Endothelial cell of umbilical vein (primary cell): Measurements from ENCODE around the gene TMEM59L. TPM values are rescaled to one million over a fixed set of nuclear protein-coding genes. Genes with fewer than 3 reads are reported as not detected.
A peak's percentile ranks its signal among the peaks of the same experiment; 100 is the strongest.

Experiments
- BruUV-seq: library from RNA; stranded (reverse); fragments of 400-500 nt; replicated peaks from 2 replicates; lab custom pipeline; 2021; lab: Mats Ljungman, UMichigan
- CTCF ChIA-PET: fragments of 300-600, 350-600 bp; sonication (Branson Sonifier 250); formaldehyde crosslinking; loops from one replicate; lab custom pipeline; 2021; ENCODE audit warnings: antibody characterized with exemption, inconsistent platforms; lab: Charles Lee
- POLR2A ChIA-PET: fragments of 300-600, 350-600 bp; sonication (Branson Sonifier 250); formaldehyde crosslinking; loops from one replicate; lab custom pipeline; 2021; ENCODE audit warnings: antibody characterized with exemption, inconsistent platforms; lab: Charles Lee
- DNase-seq: peaks from one replicate; pipeline ENCODE4 v3.0.0-alpha.2; 2011; ENCODE audit warnings: low read depth, low spot score
- FAIRE-seq: peaks from 2 replicates; lab custom pipeline; 2011; peaks lifted over from hg19 to GRCh38; lab: Jason Lieb, UNC
- H2AFZ ChIP-seq: 2 replicates; pipeline ENCODE4 v1.6.0; 2012; ENCODE audit warnings: low read depth, low read length, control low read depth, inconsistent platforms
- H3K27ac ChIP-seq: 2 replicates; pipeline ENCODE4 v1.5.1; 2011; ENCODE audit warnings: low read depth, mild to moderate bottlenecking, control low read depth, low read length, moderate library complexity; ENCODE audit not compliant: insufficient read depth
- H3K27me3 ChIP-seq, 2 experiments: 2 replicates each; pipeline versions ENCODE4 v1.6.0 to v1.6.1; 2011; ENCODE audit warnings: low read length in 2 of 2, mixed read lengths in 1 of 2; ENCODE audit not compliant: control insufficient read depth in 2 of 2, insufficient read depth in 2 of 2
- H3K36me3 ChIP-seq, 2 experiments: 2 replicates in 1 of 2; 3 replicates in 1 of 2; pipeline ENCODE4 v1.5.1; 2011; ENCODE audit warnings: low read length in 2 of 2, mild to moderate bottlenecking in 1 of 2, moderate library complexity in 1 of 2; ENCODE audit not compliant: control insufficient read depth in 2 of 2, insufficient read depth in 2 of 2; ENCODE audit errors: extremely low read depth in 1 of 2
- H3K4me1 ChIP-seq: 3 replicates; pipeline ENCODE4 v1.5.1; 2011; ENCODE audit warnings: mild to moderate bottlenecking, low read length; ENCODE audit not compliant: control insufficient read depth, insufficient read depth; ENCODE audit errors: extremely low read depth
- H3K4me2 ChIP-seq: 2 replicates; pipeline ENCODE4 v1.6.1; 2011; ENCODE audit warnings: low read length, control low read depth, mixed read lengths; ENCODE audit not compliant: insufficient read depth
- H3K4me3 ChIP-seq, 3 experiments: fragments of 200-600 bp in 1 of 3; sonication (generic), shearing (Covaris generic) in 1 of 3; replicated peaks in 1 of 3; 2 replicates each; pipeline ENCODE4 v1.5.1; 2011 to 2016; ENCODE audit warnings: control low read depth in 3 of 3, low read length in 3 of 3, mild to moderate bottlenecking in 2 of 3, inconsistent platforms in 1 of 3, low read depth in 1 of 3, moderate library complexity in 1 of 3; ENCODE audit not compliant: insufficient read depth in 1 of 3
- H3K79me2 ChIP-seq: 2 replicates; pipeline ENCODE4 v1.6.0; 2012; ENCODE audit warnings: low read length, inconsistent platforms; ENCODE audit not compliant: control insufficient read depth, insufficient read depth
- H3K9ac ChIP-seq: replicated peaks from 2 replicates; pipeline ENCODE3; 2011; ENCODE audit warnings: low read length, control low read depth; ENCODE audit not compliant: insufficient read depth; ENCODE audit errors: extremely low read depth
- H3K9me1 ChIP-seq: replicated peaks from 3 replicates; pipeline ENCODE4 v1.6.0; 2011; ENCODE audit warnings: mild to moderate bottlenecking, low read length; ENCODE audit not compliant: control insufficient read depth, insufficient read depth; ENCODE audit errors: extremely low read depth
- H3K9me3 ChIP-seq: replicated peaks from 2 replicates; pipeline ENCODE4 v1.5.1; 2012; ENCODE audit warnings: low read length, inconsistent platforms; ENCODE audit not compliant: control insufficient read depth, insufficient read depth
- H4K20me1 ChIP-seq: replicated peaks from 2 replicates; pipeline ENCODE3; 2011; ENCODE audit warnings: mild to moderate bottlenecking, low read length; ENCODE audit not compliant: control insufficient read depth, insufficient read depth; ENCODE audit errors: extremely low read depth
- CTCF ChIP-seq, 2 donors: IDR thresholded peaks; 1 replicate in 1 of 2; 2 replicates in 1 of 2; pipeline ENCODE4 v1.5.1; 2011; ENCODE audit warnings: low read length in 2 of 2, mild to moderate bottlenecking in 2 of 2, moderate library complexity in 2 of 2, control low read depth in 1 of 2, inconsistent platforms in 1 of 2, low read depth in 1 of 2; ENCODE audit not compliant: insufficient read depth in 1 of 2; ENCODE audit errors: extremely low read depth in 1 of 2
- JUN ChIP-seq: IDR thresholded peaks from 2 replicates; pipeline ENCODE4 v1.6.1; 2011; ENCODE audit warnings: borderline replicate concordance, low read depth; ENCODE audit not compliant: insufficient read length, insufficient read depth
- dilution Hi-C: fragments of 300-500 bp; cut with MboI; formaldehyde crosslinking; loops from one replicate; pipeline ENCODE4 v1.15.0; 2019; ENCODE audit warnings: low sequenced_read_pairs; ENCODE audit not compliant: extremely low pct_ligation_motif_present
- intact Hi-C: fragments of 100-400 bp; cut with micrococcal nuclease; formaldehyde crosslinking; loops from one replicate; pipeline ENCODE4 v1.10.0; 2022
- polyA plus RNA-seq, 4 experiments: library from polyadenylated mRNA; depleted of rRNA in 3 of 4; stranded (reverse) in 3 of 4; unstranded in 1 of 4; fragments of >200 nt; gene quantifications; 2 replicates each; pipeline versions ENCODE4 v1.2.1 to v1.2.3, GENCODE V29; 2011 to 2012; ENCODE audit warnings: missing spikeins in 1 of 4
- total RNA-seq: library from RNA; stranded (reverse); gene quantifications from 2 replicates; pipeline ENCODE4 v1.2.3, GENCODE V29; 2021

Gene TMEM59L
- total and polyA plus RNA-seq, 2 donors (not counting 3 experiments of a cell fraction or from before 2014, with no cell fraction given): 0.43 to 0.97 TPM

GRCh38 chr19:18590273-18591272 is 22.1 kb upstream of the TMEM59L start:
- FAIRE-seq (no peak), DNase-seq (no peak)
- ChIA-PET POLR2A (interaction anchor here (0.7 kb wide), 1 partner anchor 32 kb away, joined by 9 read pairs; no protein-coding TSS in a partner anchor), CTCF (interaction anchor here (0.5 to 3.4 kb wide), 10 partner anchors 11 to 257 kb away, joined by 3 to 24 read pairs (median 6); partner anchors contain the start of genes ELL, KXD1, TMEM59L and UBA52)
- no peaks in the 10 kb centered on the region for H3K9me3 ChIP-seq
- no peaks in the 10 kb centered on the region for H3K79me2 ChIP-seq
- no peaks in the 10 kb centered on the region for H3K9me1 ChIP-seq
- TF ChIP-seq JUN: no peak
- peak; percentile 4 to 17 for TF ChIP-seq CTCF (IDR thresholded peaks at IDR 0.05; ENCODE audit: extremely low read depth in 1 of 2, insufficient read depth in 1 of 2, low read depth in 1 of 2, low read length in 2 of 2)
- H3K36me3 ChIP-seq: peaks cover 0 to 2% of the 10 kb centered on the region in 2 experiments
- TSS peak; percentile 8 for BruUV-seq
- H2AFZ ChIP-seq: no peak overlapping the region
- dilution Hi-C loops: no loop called here
- H3K27ac ChIP-seq: no peak overlapping the region
- H3K4me2 ChIP-seq: peak overlapping the region; percentile 68
- no peak overlapping the region for H3K9ac ChIP-seq
- H4K20me1 ChIP-seq: no peaks in the 10 kb centered on the region
- intact Hi-C loops: loop anchor here (1.0 kb wide), 1 partner anchor 329 kb away; the partner anchor contains the start of genes COPE and DDX49
- H3K4me3 ChIP-seq: peak overlapping the region in 1 of 3 experiments; percentile 65
- H3K27me3 ChIP-seq: no peaks in the 10 kb centered on the region
- H3K4me1 ChIP-seq: peaks cover 20% of the 10 kb centered on the region
